Nucleus accumbens (tissue), 56 donors: ENCODE results near the gene HARS2.
"Not testable (repeated sequence)": the region's sequence is repeated elsewhere in the genome, so short reads cannot be mapped to it uniquely, and the experiment has no call there.

Experiments used
- DNase-seq, 56 donors: peaks; one replicate each; lab custom pipeline; 2025; lab: John Stamatoyannopoulos, UW

Gene HARS2, protein sequence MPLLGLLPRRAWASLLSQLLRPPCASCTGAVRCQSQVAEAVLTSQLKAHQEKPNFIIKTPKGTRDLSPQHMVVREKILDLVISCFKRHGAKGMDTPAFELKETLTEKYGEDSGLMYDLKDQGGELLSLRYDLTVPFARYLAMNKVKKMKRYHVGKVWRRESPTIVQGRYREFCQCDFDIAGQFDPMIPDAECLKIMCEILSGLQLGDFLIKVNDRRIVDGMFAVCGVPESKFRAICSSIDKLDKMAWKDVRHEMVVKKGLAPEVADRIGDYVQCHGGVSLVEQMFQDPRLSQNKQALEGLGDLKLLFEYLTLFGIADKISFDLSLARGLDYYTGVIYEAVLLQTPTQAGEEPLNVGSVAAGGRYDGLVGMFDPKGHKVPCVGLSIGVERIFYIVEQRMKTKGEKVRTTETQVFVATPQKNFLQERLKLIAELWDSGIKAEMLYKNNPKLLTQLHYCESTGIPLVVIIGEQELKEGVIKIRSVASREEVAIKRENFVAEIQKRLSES

GRCh38 chr5:140690941-140691924 is at the start of gene HARS2, which contains the start of gene HARS1:
TSS of gene HARS2 (plus strand) at chr5:140691455. CDS start at chr5:140691649, 194 bp downstream.
TSS of gene HARS1 (minus strand) at chr5:140691370. CDS start at chr5:140691304, 66 bp downstream.
- peak; percentile 47 to 96 (median 85) for DNase-seq

- no peak for DNase-seq
These were observed 49.5 kb upstream of the HARS2 start for GRCh38 chr5:140641716-140642115.

GRCh38 chr5:140642718-140643117 is 48.5 kb upstream of the HARS2 start:
- DNase-seq, result no peak

- no peak for DNase-seq
These were observed 44.2 kb upstream of the HARS2 start for GRCh38 chr5:140647042-140647419.

- DNase-seq, result no peak
These were observed 32.4 kb upstream of the HARS2 start for GRCh38 chr5:140658870-140659269.

DNA sequence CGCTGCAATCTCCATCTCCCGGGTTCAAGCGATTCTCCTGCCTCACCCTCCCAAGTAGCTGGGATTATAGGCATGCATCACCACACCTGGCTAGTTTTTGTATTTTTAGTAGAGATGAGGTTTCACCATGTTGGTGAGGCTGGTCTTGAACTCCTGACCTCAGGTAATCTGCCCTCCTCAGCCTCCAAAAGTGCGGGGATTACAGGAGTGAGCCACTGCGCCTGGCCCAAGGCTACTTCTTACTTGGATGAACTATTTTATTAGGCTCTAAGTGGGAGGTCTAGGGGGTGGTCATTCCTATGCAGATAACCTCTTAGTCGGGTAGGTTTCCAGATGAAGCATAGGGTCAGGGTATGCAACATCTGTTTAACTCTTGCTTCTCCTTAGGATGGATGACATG is 30.9 kb upstream of the HARS2 start:
- DNase-seq, result not testable (repeated sequence)

- DNase-seq, result peak in 3 of 56 donors; percentile 34 to 39 (median 36)
These were observed 27.3 kb upstream of the HARS2 start for GRCh38 chr5:140664030-140664358.

- DNase-seq, result peak; percentile 59 to 98 (median 92)
These were observed 26.7 kb upstream of the HARS2 start, which contains the start of gene WDR55 for GRCh38 chr5:140664359-140665119. TSS of gene WDR55 (plus strand) at chr5:140664904. CDS start at chr5:140664913, 9 bp downstream.

DNA sequence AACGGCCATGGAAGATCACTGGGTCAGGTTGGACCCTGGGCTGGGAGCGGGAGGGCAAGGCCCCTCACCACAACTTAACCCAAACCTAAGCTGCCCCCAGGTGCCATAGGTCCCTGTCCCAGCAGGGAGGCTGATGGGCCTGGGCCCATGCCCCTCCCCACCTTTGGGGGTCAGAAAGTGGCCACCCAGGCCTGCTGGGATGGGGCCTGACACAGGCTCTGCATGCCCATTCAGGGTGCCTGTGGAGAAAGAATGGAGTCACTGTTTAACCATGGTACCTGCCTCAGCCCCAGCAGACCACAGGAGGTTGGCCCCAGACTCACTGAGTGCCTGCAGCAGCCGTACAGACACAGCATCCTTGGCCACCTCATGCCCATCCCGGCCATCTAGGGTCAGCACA is 20.2 kb upstream of the HARS2 start:
- DNase-seq, result not testable (repeated sequence)

DNA sequence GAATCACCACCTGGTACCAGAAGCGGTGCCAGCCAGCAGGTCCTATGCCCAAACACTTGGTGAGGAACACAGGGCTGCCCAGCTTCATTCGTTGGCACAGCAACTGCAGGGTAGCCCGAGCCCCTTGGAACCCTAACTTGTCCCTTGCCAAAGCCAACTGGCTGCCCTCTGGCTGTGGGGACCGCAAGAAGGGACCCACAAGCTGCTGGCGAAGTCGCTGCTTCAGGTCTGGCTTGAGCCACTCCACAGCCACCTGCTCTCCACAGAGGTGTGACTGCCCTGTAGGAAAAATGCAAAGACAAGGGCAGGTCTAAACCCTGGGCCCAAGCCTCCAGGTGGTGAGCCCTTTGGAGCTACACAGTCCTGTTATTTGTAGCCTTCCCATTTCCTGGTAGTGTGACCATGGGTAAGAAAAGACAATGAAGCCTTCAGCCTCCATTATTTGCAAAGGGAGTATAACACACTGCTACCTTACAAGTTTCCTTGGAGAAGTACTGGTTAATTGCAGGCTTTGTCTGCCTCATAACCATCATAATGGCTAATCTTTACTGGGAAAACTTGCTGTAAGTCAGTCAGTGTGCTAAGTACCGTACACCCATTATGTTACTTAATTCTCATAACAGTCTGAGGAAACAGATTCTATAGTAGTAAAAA is 19.7 kb upstream of the HARS2 start:
- no peak for DNase-seq

GRCh38 chr5:140672455-140673186 is 18.6 kb upstream of the HARS2 start:
- DNase-seq, result peak in 3 of 56 donors; percentile 1 to 7 (median 5)

DNA sequence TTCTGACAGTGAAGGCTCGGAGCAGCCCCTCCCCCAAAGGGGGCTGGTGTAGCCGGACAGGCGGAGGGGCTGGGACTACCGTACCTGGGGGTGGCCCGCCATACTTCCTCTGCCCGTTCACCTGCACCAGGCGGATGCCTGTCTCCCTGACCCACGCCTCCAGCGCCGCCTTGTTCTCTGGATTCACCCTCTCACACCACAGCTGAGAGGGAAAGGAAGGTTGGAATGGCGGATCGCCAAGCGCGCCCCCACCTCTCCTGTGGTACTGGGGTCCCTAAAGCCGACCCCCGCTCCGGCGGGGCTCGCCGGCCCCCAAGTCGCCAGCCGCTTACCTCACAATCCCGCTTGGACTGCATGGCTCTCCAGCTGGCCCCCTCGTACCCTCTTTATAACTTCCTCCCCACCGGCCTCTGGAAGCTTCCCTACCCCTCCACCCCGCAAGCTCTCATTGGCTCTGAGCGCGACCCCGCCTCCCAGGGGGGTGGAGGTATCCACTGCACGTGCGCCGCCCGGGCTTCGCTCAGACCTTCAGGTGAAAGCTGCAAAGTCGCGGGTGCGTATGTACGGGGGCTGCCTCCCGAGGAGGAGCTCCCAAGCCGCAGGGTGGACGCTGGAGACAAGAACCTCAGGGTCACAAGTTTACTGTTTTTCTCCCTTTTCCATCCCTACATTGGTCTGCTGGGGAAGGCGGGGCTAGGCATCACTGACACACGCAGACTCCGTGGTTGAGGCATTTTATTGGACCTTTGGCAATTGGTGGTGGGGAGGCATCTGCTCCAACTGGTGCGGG is 17.9 kb upstream of the HARS2 start, which contains the start of gene DND1:
Gene DND1, minus strand, starts transcription at position 390 of the 790 bp plus-strand sequence. Its CDS starts 34 bp downstream, at position 356.
- no peak for DNase-seq

- DNase-seq, result no peak
These were observed 17.0 kb upstream of the HARS2 start for GRCh38 chr5:140674211-140674610.

DNA sequence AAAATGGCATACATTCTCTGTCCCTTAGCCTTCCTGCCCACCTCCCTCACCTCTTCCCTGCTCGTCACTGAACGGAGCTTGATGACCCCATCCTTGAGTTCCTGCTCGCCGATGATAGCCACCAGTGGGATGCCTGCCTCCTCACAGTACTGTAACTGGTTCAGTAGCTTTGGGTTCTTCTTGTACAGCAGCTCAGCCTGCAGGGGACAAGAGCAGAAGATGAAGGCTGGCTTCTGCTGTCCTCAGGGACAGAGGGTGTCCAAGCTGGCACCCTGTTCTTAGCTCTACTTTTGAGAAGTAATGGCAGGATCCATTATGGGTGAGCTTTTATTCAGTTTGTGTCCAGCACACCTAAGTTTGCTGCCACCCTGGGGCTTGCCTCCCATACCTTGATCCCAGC is 16.6 kb upstream of the HARS2 start:
- no peak for DNase-seq

DNA sequence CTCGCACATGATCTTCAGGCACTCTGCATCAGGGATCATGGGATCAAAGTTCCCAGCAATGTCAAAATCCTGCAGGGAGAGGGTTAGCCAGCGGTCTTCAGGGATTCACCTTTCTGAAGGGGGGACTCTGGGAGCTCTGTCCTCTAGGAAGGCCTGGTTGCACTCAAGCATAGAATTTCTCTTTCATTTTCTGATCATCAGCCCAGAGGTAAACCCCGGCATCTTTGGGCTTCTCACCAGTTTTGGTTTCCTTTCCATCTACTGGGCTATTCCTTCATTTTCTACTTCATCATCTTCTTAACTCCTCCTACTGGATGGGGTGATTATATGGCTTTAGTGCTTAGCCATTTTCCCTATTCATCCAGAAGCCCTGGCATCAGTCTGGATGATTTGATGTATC is 13.3 kb upstream of the HARS2 start:
- no peak for DNase-seq

- DNase-seq, result no peak
These were observed 12.3 kb upstream of the HARS2 start for GRCh38 chr5:140678993-140679392.

DNA sequence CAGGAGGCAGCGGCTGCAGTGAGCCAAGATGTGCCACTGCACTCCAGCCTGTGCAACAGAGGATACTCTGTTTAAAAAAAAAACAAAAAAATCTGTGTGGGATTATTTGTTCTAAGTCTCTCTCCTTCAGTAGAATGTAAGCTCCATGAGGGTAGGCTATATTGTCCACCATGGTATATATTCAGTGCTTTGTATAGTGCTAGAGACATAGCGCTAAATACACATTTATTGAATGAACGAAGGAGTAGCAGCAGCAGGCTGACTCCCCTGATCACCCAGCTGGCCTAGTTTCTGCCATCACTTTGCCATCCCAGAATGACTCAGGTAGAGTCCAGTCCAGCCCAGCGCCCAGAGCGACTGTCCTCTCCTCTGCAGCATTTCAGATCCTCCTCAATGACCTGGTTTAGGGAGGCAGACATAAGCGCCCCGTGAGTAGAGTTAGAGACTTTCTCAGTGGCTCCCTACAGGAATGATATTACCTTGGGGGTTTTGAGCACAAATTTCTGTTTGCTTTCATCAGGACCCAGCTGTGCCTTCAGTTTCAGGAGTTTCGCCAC is 801 bp upstream of the HARS2 start:
- no peak for DNase-seq

GRCh38 chr5:140694276-140694675 is 3.0 kb downstream of the HARS2 start:
- no peak for DNase-seq
